HG02981 (cell line): ENCODE data around the gene FBLN1.

Experiments
- ATAC-seq: cut with Tn5 transposase; IDR thresholded peaks from one replicate; pipeline ENCODE4 v1.9.1; 2021; ENCODE audit warnings: mild to moderate bottlenecking, moderate library complexity; ENCODE audit not compliant: unreplicated experiment

The FBLN1 gene

GRCh38 chr22:45631841-45632238 is 129.2 kb downstream of the FBLN1 start:
- ATAC-seq = no peak

GRCh38 chr22:45632791-45633515 is 130.3 kb downstream of the FBLN1 start:
- no peak for ATAC-seq

GRCh38 chr22:45636683-45637082 is 134.0 kb downstream of the FBLN1 start:
- no peak for ATAC-seq

- no peak for ATAC-seq
These were observed 135.5 kb downstream of the FBLN1 start for GRCh38 chr22:45638197-45638596.

GRCh38 chr22:45638834-45639746 is 136.4 kb downstream of the FBLN1 start:
- ATAC-seq = no peak

- ATAC-seq = no peak
These were observed 137.0 kb downstream of the FBLN1 start for GRCh38 chr22:45639747-45640102.

- ATAC-seq = no peak
These were observed 137.7 kb downstream of the FBLN1 start for GRCh38 chr22:45640291-45640940.

GRCh38 chr22:45640941-45641621 is 138.4 kb downstream of the FBLN1 start:
- no peak for ATAC-seq

- no peak for ATAC-seq
These were observed 140.3 kb downstream of the FBLN1 start for GRCh38 chr22:45642986-45643385.

GRCh38 chr22:45644714-45645113 is 142.0 kb downstream of the FBLN1 start:
- no peak for ATAC-seq

GRCh38 chr22:45645150-45645525 is 142.5 kb downstream of the FBLN1 start:
- no peak for ATAC-seq

- ATAC-seq = no peak
These were observed 143.1 kb downstream of the FBLN1 start for GRCh38 chr22:45645526-45646414.

GRCh38 chr22:45647532-45648225 is 145.0 kb downstream of the FBLN1 start:
- no peak for ATAC-seq

GRCh38 chr22:45648301-45649117 is 145.8 kb downstream of the FBLN1 start:
- no peak for ATAC-seq

GRCh38 chr22:45649809-45650208 is 147.1 kb downstream of the FBLN1 start:
- no peak for ATAC-seq

GRCh38 chr22:45650721-45651120 is 148.0 kb downstream of the FBLN1 start:
- ATAC-seq = no peak
